Osteocyte (in vitro differentiated cells): Measurements from ENCODE around the gene JAZF1. TPM values are rescaled to one million over a fixed set of nuclear protein-coding genes. Genes with fewer than 3 reads are reported as not detected.
"Not testable (repeated sequence)": the region's sequence is repeated elsewhere in the genome, so short reads cannot be mapped to it uniquely, and the experiment has no call there.

Experiments used
- DNase-seq: peaks from one replicate; pipeline ENCODE4 v3.0.0; 2021; ENCODE audit warnings: mixed read lengths; ENCODE audit not compliant: unreplicated experiment; ENCODE audit errors: extremely low spot score
- H3K27ac Mint-ChIP-seq: one replicate; pipeline ENCODE4 v1.8.0; 2021; ENCODE audit warnings: mild to moderate bottlenecking, mixed read lengths; ENCODE audit not compliant: unreplicated experiment
- H3K27me3 Mint-ChIP-seq: one replicate; pipeline ENCODE4 v1.8.0; 2021; ENCODE audit warnings: mixed read lengths; ENCODE audit not compliant: unreplicated experiment
- H3K36me3 Mint-ChIP-seq: one replicate; pipeline ENCODE4 v1.8.0; 2021; ENCODE audit warnings: mixed read lengths; ENCODE audit not compliant: unreplicated experiment
- H3K4me1 Mint-ChIP-seq: one replicate; pipeline ENCODE4 v1.8.0; 2021; ENCODE audit warnings: mixed read lengths; ENCODE audit not compliant: unreplicated experiment
- H3K4me3 Mint-ChIP-seq: one replicate; pipeline ENCODE4 v1.8.0; 2021; ENCODE audit warnings: mild to moderate bottlenecking, moderate library complexity, mixed read lengths; ENCODE audit not compliant: unreplicated experiment
- H3K9me3 Mint-ChIP-seq: one replicate; pipeline ENCODE4 v1.8.0; 2021; ENCODE audit warnings: mixed read lengths; ENCODE audit not compliant: unreplicated experiment
- CTCF ChIP-seq: fragments of 200-600 bp; sonication (generic); IDR thresholded peaks from 2 replicates; pipeline ENCODE4 v1.5.0; 2021; ENCODE audit warnings: antibody characterized with exemption, mild to moderate bottlenecking, moderate library complexity
- total RNA-seq: library from RNA; stranded (reverse); gene quantifications from 2 replicates; pipeline ENCODE4 v1.2.1, GENCODE V29; 2021

JAZF1 gene
- total RNA-seq, 1 donor from 2014 or later: 19.8 TPM

- Mint-ChIP-seq H3K27ac (no peak overlapping the region), H3K9me3 (no peaks in the 10 kb centered on the region), H3K27me3 (no peaks in the 10 kb centered on the region), H3K4me1 (peaks cover 45% of the 10 kb centered on the region), H3K4me3 (no peak overlapping the region), H3K36me3 (no peaks in the 10 kb centered on the region)
- DNase-seq: no peak
- peak; percentile 11 for TF ChIP-seq CTCF
Measured at GRCh38 chr7:27929127-27929526, 251.5 kb downstream of the JAZF1 start.

GRCh38 chr7:27928001-27928400, 252.6 kb downstream of the JAZF1 start:
- no peak for TF ChIP-seq CTCF
- Mint-ChIP-seq H3K36me3 (no peaks in the 10 kb centered on the region), H3K4me1 (peaks cover 44% of the 10 kb centered on the region), H3K27me3 (no peaks in the 10 kb centered on the region), H3K4me3 (no peak overlapping the region), H3K27ac (no peak overlapping the region), H3K9me3 (no peaks in the 10 kb centered on the region)
- no peak for DNase-seq

- H3K36me3 Mint-ChIP-seq: no peaks in the 10 kb centered on the region
- no peaks in the 10 kb centered on the region for H3K27me3 Mint-ChIP-seq
- no peak for DNase-seq
- TF ChIP-seq CTCF: no peak
- peaks cover 39% of the 10 kb centered on the region for H3K4me1 Mint-ChIP-seq
- no peak overlapping the region for H3K4me3 Mint-ChIP-seq
- no peaks in the 10 kb centered on the region for H3K9me3 Mint-ChIP-seq
- H3K27ac Mint-ChIP-seq: no peak overlapping the region
Measured at GRCh38 chr7:27925573-27926201, 254.9 kb downstream of the JAZF1 start.

GRCh38 chr7:27923642-27923980, 257.0 kb downstream of the JAZF1 start:
- DNase-seq: no peak
- Mint-ChIP-seq H3K27ac (peak overlapping the region; percentile 84), H3K36me3 (no peaks in the 10 kb centered on the region), H3K27me3 (no peaks in the 10 kb centered on the region), H3K9me3 (no peaks in the 10 kb centered on the region), H3K4me3 (no peak overlapping the region), H3K4me1 (peaks cover 39% of the 10 kb centered on the region)
- no peak for TF ChIP-seq CTCF

- no peak overlapping the region for H3K27ac Mint-ChIP-seq
- H3K27me3 Mint-ChIP-seq: no peaks in the 10 kb centered on the region
- no peak for DNase-seq
- H3K36me3 Mint-ChIP-seq: no peaks in the 10 kb centered on the region
- no peak overlapping the region for H3K4me3 Mint-ChIP-seq
- H3K9me3 Mint-ChIP-seq: no peaks in the 10 kb centered on the region
- TF ChIP-seq CTCF: no peak
- peaks cover 39% of the 10 kb centered on the region for H3K4me1 Mint-ChIP-seq
Measured at GRCh38 chr7:27922907-27923641, 257.5 kb downstream of the JAZF1 start.

GRCh38 chr7:27922389-27922788, 258.2 kb downstream of the JAZF1 start:
- peaks cover 39% of the 10 kb centered on the region for H3K4me1 Mint-ChIP-seq
- not testable (repeated sequence) for H3K27ac Mint-ChIP-seq, H3K36me3 Mint-ChIP-seq, H3K4me3 Mint-ChIP-seq, DNase-seq, H3K9me3 Mint-ChIP-seq, H3K27me3 Mint-ChIP-seq
